GM19351 (cell line): ENCODE results near the gene SETD1B.
"Not testable (repeated sequence)": the region's sequence is repeated elsewhere in the genome, so short reads cannot be mapped to it uniquely, and the experiment has no call there.

ENCODE experiments used
- ATAC-seq: cut with Tn5 transposase; IDR thresholded peaks from one replicate; pipeline ENCODE4 v1.9.1; 2021; ENCODE audit warnings: mild to moderate bottlenecking, moderate library complexity; ENCODE audit not compliant: unreplicated experiment

The SETD1B gene

DNA sequence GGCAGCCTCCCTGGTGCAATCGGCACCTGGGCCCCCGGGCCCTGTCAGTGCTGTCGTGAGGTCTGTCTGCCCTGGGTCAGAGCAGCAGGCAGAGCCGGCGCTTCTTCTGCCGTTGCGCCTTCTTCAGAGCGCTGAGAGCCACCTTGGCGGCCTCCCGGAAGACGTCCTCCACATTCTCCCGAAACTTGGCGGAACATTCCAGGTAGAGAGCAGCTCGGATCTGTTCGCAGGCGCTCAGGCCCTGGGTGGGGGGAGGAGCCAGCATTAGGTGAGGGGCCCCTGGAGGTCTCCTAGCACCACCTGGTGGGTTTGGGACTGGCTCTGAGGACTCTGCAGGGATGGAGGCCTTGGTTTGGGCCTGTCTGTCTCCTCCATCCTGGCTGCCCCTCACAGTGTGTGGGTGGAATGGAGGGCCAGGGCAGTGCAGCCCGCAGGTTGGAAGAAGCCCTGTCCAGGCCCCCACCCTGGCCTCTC is 24.4 kb upstream of the SETD1B start:
- ATAC-seq = no peak

DNA sequence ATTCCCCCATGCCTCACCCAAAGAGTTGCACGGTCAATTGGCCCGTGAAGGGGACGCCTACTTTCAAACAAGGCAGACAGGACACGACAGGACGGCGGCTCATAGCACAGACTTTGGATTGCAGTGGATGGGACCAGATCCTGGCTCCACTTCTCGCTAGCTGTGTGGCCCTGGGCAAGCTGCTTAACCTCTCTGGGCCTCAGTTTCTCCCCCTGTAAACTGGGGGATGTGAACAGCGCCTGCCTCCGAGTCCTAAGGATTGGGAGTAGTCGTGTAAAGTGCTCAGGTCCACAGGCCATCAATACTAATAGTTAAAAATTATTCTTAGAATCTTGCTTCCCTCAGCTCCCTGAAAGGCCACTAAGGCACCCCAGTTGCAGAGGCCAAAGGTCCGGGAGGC is 23.4 kb upstream of the SETD1B start:
- ATAC-seq = no peak

DNA sequence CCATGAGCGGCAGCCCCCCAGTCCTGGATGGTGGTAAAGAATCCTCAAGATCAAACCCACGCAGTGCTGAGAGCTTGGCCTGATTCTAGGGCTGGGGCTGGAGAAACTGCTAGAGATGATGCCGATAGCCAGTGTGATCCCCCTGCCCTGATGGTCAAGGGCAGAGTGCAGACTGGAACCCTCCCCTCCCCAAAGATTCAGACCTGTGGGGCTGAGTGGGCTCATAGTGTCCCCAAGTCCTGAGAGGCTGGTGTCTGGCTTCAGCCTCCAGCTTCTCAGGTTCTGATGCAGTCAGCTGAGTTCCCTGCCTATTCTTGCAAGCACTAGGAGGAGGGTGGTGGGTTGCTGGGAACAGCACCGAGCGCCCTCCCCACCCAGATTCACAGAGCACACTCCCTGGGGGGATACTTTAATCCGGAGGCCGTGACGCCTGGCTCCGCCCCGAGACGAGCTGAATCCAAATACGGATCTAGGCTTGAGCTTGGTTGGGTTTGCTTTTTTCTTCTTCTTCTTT is 22.3 kb upstream of the SETD1B start:
- ATAC-seq = peak; percentile 28

DNA sequence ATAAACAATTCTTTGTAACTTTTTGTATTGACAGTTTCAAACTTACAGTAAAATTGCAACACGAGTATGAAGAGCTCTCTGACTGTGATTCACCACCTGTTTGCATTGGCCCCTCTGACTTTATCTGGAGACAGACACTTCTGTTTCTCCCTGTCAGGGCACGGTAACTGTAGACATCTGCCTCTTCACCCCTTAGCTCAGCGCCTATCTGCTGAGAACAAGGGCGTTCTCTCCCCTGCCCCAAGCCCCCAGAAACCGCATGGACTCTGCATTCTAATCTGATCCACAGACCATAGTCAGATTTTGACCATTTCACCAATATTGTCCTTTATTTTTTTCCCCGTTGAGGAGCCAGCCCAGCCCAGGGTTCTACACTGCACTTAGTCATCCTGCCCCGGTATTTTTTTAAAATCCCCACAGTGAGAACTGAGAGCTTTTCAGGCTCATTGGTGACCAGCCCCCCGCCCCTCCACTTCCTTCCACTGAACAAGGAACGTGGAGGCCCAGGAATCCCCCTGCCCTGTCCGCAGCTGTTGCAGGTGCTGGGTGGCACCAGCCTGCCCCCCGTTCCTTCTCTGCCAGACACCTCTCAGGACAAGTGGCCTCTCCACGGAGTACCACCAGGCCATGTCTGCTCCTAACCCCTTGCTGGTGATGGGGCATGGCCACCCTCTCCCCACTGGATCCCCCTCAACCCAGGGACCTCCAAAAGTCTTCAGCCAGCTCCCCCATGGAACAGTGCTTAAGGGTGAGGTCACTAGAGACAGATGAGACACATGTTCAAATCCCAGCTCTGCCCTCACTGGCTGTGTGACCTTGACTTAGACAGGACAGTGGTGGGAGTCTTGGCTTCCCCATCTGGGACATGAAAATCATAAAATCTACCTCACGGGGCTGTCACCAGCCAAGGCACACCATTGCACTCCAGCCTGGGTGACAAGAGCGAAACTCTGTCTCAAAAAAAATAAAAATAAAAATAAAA is 21.5 kb upstream of the SETD1B start:
- peak; percentile 59 for ATAC-seq

DNA sequence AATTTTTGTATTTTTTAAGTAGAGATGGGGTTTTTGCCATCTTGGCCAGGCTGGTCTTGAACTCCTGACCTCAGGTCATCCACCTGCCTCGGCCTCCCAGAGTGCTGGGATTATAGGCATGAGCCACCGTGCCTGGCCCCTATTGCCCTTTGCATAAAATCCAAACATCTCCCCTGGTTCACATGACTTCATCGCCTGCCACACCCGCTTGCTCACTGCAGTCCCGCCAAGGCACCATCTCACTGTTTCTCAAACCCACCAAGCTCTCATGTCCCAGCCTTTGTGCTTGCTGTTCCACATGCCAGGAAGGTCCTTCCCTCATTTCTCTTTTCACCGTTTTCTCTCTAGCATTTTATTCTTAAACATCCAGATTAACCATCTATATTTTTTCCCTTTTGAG is 20.0 kb upstream of the SETD1B start:
- no peak for ATAC-seq

DNA sequence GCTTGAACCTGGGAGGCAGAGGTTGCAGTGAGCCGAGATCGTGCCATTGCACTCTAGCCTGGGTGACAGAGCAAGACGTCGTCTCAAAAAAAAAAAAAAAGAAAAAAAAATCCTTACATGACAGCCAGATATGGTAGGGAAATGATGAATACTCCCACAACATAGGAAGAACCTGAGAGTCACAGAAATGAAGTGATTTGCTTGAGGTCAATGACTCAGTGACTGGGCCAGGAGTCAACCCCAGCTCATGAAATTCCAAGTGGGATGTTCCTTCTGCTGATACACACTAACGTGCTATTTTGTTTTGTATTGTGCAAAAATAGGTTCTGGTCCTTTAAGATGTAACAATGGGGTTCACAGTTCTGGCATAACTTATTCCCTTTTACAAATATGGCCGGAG is 19.3 kb upstream of the SETD1B start:
- no peak for ATAC-seq

DNA sequence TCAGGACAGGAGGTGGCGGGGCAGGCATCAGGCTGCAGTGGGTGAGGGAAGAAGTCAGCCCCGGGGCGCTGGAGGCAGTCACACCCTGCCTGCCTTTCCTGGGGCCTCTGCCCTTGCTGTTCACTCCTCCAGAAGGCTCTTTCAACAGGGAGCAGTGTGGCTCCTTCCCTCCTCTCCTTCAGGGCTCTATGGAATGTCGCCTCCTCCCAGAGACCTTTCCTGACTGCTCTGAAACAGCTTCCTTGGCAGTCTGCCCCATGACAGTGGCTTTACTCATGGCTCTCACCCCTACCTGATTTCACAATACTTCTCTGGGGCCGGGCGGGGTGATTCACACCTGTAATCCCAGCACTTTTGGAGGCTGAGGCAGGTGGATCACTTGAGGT is 17.4 kb upstream of the SETD1B start:
- no peak for ATAC-seq

DNA sequence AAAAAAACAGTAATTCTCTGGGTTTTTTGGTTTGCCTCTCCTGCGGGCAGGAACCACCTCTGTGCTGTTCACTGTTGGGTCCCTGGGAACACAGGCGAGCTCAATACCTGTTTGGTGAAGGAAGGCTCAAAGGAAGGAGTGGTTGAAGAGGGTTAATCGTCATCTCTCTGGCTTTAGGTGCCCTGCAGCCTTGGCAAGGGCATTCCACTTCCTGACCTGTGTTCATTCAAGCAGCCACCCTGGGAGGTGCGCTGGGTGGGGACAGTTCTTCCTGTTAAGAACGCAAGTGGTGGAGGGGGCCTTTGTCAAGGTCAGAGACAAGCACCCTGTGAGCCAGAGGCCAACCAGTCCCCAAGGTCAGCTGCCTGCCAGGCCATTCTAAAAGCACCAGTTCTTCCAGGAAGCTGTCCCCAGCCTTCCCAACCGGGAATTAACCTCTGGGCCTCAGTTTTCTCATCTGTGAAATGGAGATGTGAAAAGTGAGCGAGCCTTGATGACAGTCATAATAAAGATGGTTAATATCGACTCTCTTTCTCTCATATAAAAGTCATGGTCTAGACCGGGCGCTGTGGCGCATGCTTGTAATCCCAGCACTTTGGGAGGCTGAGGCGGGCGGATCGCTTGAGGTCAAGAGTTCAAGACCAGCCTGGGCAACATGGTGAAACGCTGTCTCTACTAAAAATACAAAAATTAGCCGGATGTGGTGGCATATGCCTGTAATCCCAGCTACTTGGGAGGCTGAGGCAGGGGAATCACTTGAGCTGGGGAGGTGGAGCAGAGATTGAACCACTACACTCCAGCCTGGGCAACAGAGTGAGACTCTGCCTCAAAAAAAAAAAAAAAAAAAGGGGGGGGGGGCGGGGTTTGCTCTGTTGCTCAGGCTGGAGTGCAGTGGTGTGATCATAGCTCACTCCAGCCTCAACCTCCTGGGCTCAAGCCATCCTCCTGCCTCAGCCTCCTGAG is 16.5 kb upstream of the SETD1B start:
- ATAC-seq = no peak

DNA sequence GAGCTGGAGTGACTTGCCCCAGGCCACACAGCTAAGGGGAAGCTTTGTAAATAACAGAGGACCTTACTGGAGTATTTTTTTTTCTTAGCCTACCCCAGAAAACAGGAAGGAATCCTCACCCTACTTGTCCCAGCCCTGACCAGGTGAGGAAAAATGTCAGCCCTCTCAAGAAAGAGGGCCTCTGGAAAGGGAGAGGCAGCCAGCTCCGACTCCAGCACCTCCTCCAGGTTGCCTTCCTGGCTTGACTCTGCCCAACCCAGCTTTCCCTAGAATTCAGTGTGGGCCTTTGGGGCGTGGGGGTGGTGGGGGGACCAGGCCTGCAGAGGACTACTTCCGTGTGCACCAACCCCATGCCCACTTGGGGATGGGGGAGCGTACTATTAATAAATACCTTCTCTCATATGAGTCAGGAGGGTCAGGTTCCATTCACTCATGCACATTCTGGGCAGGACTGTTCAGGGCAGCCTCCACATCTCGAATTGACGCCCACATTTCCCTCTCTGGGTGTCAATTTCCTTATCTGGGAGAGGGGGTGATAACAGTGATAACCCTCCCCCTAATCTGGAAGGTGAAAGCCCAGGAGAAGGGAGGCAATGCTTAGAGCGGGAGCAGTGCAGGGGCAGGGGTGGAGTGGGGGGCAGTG is 15.5 kb upstream of the SETD1B start:
- ATAC-seq = no peak

DNA sequence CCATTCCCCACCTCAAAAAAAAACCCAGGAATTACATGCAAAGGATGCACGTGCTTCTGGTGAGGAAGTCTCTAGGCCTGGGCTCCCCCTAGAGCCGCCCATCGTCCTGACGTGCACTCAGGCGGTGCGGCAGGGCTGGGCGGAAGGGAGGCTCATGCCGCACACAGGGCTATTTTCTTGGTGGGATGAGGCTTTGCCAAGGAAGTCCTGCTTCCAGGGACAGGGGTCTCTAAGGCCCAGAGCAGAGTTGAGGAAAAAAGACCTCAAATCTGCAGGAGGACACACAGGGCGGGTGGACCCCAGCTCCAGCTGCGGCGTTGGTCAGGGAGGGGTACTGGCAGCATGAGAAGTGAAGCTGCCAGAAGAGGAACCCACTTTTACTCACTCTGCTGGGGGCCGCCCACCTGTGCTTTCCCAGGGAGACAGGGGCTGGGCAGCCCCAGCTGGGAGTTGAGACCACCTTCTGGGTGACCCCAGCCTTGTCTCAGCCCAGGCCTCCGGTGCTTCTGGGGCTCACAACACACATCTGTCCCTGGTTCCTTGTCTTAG is 14.5 kb upstream of the SETD1B start:
- ATAC-seq = peak; percentile 19

DNA sequence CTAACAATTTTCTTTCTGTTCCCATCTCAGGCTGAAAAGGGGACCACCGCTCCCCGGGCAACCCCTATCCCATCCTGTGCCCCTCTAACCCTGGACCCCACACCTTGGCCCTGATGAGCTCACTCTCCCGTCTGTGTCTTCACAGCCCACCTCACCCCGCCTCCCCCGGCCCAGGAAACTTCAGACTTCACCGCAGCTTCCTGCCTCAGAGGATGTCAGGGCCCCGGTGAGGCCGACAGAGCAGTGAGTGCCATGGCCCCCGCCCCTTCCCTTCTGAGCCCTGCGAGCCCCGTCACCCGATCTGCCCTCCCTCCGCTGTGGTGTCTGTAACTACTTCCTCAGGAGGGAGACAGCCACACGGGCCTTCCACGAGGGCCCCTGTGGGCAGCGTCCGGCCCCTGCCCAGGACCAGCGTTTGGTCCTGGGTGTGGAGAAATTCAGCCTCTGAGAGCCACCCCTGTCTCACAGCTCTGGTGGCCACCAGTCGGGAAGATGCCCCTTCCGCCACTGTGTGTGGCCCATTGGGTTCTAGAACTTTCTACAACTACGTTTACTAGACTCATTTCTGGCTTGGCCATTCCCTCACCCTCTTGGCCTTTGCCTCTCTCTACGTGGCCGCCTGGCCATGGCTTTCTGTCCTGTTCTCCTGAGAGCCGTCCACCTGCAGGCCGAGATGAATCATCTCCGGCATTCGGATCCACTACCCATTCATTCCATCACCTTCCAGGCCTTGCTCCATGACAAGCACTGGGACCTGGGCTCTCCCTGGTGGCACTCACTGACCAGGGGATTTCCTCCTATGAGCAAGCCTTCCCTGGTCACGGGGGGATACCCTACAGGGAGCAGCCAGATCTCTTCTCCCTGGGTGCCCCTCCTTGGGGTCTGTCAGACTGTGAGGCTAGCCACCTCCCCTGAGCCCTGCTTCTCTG is 13.7 kb upstream of the SETD1B start:
- peak; percentile 48 for ATAC-seq

DNA sequence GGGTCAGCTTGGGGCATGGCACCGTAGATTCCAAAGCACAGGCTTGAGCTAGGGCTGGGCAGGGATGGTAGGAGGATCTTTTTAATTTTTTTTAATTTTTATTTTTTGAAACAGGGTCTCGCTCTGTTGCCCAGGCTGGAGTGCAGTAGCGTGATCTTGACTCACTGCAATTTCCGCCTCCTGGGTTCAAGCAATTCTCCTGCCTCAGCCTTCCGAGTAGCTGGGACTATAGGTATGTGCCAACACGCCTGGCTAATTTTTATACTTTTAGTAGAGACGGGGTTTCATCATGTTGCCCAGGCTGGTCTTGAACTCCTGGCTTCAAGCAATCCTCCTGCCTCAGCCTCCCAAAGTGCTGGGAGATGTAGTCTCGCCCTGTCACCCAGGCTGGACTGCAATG is 13.0 kb upstream of the SETD1B start:
- ATAC-seq = not testable (repeated sequence)

DNA sequence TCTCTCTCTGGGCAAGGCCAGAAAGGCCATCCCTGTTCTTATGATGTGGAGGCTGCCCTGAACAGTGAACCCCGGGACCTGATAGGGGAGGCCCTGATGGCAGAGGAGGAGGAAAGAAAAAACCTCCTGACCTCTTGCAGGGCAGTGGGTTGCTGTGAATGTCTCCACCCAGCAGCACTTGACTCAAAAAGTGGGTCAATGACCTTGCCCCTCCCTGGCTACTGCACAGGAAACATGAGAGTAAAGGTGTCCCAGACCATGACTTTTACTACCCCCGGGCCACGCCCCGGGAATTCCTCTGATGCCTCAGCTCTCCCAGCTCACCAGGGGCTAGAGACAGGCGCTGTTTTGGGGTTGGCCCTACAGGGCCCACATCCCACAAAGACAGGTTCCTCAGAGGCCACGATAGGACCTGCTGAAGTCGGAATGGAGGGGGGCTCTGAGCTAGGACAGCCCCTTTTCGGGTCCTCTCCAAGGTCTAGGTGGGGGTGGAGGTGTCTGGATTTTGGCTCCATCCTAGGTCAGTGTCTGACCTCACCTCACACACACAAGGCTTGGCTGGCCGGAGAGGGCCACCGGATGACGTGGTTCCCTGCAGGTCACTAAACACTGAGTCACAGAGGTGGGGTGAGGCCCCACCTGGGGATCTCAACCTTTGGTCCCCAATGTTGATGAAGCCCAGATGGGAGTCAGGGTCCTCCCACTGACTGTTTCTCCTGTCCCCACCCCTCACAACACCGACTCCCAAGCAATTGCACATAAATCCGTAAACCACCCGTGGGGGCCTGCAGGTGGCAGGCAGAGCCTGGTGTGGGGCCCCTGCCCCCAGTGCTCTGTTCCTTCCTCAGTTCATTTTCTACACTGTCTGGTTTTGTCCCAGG is 11.9 kb upstream of the SETD1B start:
- no peak for ATAC-seq

DNA sequence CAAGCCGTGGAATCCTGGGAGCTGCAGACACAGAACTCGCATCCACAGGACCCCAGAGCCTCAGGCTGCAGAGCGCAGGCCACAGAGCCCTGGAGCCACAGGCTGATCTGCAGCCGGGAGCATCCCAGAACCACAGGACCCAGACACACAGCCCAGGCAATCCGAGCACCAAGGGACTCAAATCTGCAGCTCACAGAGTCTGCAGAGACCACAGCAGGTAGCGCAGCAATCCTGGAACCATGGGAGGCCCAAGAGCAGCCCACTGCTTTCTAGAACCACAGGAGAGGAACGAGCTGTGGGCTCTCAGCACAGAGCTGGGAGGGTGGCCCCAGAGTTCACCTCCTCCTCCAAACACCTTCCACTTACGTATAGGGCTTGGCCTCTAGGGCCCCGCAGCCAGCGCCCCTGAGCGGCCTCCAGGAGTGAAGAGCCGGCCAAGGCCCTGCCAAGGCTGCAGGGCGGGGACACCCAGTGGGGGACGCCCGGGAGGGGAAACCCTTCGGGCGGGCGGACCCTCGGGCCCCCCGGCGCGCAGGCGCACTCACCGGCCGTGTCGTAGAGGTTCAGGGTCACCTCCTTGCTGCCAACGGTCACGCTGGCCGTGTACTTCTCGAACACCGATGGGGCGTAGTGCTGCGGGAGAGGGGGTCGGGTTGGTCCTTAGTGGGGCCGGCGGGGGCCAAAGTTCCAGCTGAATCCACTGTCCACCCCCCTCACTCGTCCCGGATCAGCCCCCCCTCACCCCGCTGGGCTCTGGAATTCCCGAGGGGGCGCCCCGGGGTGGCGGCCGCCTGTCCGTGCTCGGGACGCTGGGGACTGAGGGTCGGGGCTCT is 11.0 kb upstream of the SETD1B start:
- ATAC-seq = no peak

DNA sequence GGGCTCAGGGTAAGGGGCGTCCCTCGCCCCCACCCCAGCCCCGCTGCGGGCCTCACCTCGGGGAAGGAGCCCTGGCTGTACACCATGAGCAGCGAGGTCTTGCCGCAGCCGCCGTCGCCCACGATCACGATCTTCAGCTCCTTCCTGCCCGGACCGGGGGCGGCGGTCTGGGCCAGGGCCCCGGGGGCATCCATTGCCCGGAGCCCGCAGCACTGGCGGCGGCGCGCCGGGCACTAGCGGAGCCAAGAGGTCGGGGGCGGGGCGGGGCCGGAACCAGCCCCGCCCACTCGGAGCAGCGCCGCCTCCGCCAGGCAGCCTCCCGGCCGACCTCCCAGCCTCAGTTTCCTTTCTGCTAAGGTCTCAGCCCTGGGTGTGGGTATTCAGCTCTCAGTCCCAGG is 10.4 kb upstream of the SETD1B start, which contains the start of gene RHOF:
RHOF (minus strand) TSS at position 249 of the 398 bp plus-strand sequence; CDS start at position 194, 55 bp downstream.
- peak; percentile 13 for ATAC-seq

DNA sequence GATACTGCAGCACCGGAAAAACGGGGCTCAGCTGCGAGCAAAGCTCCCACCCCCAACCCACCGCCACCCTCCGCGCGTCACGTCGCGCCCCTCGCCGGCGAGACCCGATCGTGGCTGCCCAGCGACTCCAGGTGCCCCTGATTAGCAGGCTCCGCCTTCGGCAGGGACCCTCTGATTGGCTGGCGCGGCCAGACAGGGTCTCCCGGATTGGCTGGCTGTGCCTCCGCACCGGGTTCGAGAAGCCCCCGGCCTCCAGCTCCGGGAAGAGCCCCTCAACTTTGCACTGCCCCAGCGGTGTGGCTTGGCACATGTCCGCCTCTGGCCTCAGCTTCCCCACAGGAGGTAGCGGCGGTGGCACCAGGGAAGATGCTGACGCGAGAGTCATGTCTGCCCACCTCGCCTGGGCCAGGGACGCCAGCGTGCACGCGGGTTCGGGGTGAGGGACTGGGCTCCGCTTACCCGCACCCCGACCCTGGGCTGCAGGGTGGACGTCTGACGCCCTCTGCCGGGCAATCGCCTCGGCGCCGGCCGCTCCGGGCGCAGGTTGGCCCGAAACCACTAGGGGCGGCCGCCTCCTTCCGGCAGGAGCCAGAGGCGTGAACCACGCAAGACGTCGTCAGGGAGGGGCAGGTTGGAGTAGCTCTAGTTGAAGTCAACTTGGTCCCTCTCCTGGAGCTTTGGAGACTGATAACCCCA is 9.8 kb upstream of the SETD1B start:
- peak; percentile 45 for ATAC-seq

DNA sequence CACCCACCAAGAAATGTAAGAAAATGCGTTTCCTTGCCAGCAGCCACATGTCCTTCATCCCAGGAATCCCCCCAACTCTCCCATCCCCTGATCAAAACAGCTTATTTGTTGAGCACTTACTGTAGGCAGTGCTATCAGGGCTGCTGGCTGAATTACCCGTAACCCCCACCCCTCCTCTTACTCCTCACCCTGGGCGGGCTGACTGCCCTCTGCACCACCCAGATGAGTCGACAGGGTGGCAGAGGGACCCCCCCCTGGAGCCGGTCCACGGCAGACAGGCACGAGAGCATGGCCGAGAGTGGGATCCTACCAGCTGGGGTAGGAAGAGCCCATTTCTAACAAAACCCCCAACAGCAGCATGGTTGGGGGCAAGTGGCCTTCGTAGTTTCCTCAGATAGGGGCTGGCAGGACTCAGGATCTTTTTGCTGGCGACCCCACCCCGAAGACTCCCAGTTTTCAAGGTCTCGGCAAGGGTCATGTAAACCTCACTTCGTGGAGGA is 9.2 kb upstream of the SETD1B start:
- ATAC-seq = peak; percentile 0
